Measurements from ENCODE around the gene MBNL1.
"Not testable (repeated sequence)": the region's sequence is repeated elsewhere in the genome, so short reads cannot be mapped to it uniquely, and the experiment has no call there.

MBNL1 gene

GRCh38 chr3:152355744-152356665 is 87.3 kb downstream of the MBNL1 start:
- DNase-seq, result no peak

GRCh38 chr3:152356870-152357276 is 88.1 kb downstream of the MBNL1 start:
- DNase-seq, result no peak

- peak; percentile 29 for DNase-seq
Measured at GRCh38 chr3:152357587-152357986, 88.9 kb downstream of the MBNL1 start.

- peak; percentile 79 for DNase-seq
Measured at GRCh38 chr3:152359385-152360248, 90.9 kb downstream of the MBNL1 start.

- DNase-seq, result no peak
Measured at GRCh38 chr3:152360302-152360701, 91.6 kb downstream of the MBNL1 start.

GRCh38 chr3:152360966-152361365 is 92.2 kb downstream of the MBNL1 start:
- no peak for DNase-seq

GRCh38 chr3:152362086-152362485 is 93.4 kb downstream of the MBNL1 start:
- no peak for DNase-seq

- DNase-seq, result no peak
Measured at GRCh38 chr3:152364237-152364636, 95.5 kb downstream of the MBNL1 start.

GRCh38 chr3:152365126-152365525 is 96.4 kb downstream of the MBNL1 start:
- DNase-seq, result no peak

GRCh38 chr3:152365766-152366593 is 97.3 kb downstream of the MBNL1 start:
- DNase-seq, result no peak

- not testable (repeated sequence) for DNase-seq
Measured at GRCh38 chr3:152367192-152367591, 98.5 kb downstream of the MBNL1 start.

- not testable (repeated sequence) for DNase-seq
Measured at GRCh38 chr3:152372633-152373032, 103.9 kb downstream of the MBNL1 start.

- DNase-seq, result no peak
Measured at GRCh38 chr3:152373379-152373778, 104.7 kb downstream of the MBNL1 start.

- no peak for DNase-seq
Measured at GRCh38 chr3:152374262-152374990, 105.7 kb downstream of the MBNL1 start.

GRCh38 chr3:152375546-152375945 is 106.8 kb downstream of the MBNL1 start:
- DNase-seq, result no peak

GRCh38 chr3:152376351-152377183 is 107.8 kb downstream of the MBNL1 start:
- no peak for DNase-seq

GRCh38 chr3:152377184-152377570 is 108.4 kb downstream of the MBNL1 start:
- no peak for DNase-seq

GRCh38 chr3:152379415-152380042 is 110.8 kb downstream of the MBNL1 start:
- DNase-seq, result no peak

GRCh38 chr3:152380043-152380442 is 111.3 kb downstream of the MBNL1 start:
- no peak for DNase-seq

- DNase-seq, result no peak
Measured at GRCh38 chr3:152381881-152382295, 113.2 kb downstream of the MBNL1 start.
